ENCODE results near the gene PTBP3.

DNA sequence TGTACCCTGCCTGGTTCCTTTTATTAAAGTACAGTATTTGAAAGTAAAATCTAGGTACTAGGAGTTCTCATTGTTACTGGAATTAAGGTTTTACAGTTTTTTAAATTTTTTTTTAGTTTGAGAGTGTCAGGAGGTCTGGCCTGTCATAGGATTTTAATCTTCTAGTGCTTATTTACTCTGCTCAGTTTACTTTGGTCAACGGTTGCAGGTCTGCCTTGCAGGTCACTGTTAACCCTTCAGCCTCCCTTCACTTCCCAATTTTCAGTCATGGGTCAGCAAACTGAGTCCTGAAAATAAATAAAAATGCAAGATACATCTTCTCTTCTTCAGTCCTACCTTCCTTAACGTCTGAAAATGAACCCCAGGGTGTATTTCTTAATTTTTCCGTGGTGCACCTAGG lies 18.8 kb upstream of the PTBP3 start:
- TF ChIP-seq ZBTB10 (tag by site-specific recombination; IDR thresholded peaks at IDR 0.05), result no peak
- TF ChIP-seq CTCF (tag by site-specific recombination; IDR thresholded peaks at IDR 0.05), result no peak
- no peak for TF ChIP-seq ZNF560 (tag by site-specific recombination; IDR thresholded peaks at IDR 0.05; ENCODE audit: borderline replicate concordance)
- TF ChIP-seq ZNF202 (tag by site-specific recombination; IDR thresholded peaks at IDR 0.05; ENCODE audit: borderline replicate concordance), result no peak
- TF ChIP-seq, protein P1, sequence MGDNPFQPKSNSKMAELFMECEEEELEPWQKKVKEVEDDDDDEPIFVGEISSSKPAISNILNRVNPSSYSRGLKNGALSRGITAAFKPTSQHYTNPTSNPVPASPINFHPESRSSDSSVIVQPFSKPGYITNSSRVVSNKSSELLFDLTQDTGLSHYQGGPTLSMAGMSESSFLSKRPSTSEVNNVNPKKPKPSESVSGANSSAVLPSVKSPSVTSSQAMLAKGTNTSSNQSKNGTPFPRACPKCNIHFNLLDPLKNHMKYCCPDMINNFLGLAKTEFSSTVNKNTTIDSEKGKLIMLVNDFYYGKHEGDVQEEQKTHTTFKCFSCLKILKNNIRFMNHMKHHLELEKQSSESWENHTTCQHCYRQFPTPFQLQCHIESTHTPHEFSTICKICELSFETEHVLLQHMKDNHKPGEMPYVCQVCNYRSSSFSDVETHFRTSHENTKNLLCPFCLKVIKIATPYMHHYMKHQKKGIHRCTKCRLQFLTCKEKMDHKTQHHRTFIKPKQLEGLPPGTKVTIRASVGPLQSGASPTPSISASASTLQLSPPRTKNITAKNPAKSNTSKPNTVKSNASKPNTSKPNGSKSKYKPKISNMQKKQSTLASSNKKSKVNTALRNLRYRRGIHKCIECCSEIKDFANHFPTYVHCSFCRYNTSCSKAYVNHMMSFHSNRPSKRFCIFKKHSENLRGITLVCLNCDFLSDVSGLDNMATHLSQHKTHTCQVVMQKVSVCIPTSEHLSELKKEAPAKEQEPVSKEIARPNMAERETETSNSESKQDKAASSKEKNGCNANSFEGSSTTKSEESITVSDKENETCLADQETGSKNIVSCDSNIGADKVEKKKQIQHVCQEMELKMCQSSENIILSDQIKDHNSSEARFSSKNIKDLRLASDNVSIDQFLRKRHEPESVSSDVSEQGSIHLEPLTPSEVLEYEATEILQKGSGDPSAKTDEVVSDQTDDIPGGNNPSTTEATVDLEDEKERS (tag by site-specific recombination; IDR thresholded peaks at IDR 0.05), result no peak
- TF ChIP-seq ZNF274 (IDR thresholded peaks at IDR 0.05; ENCODE audit: low read length), result no peak
- TF ChIP-seq ZNF274 (tag by site-specific recombination; IDR thresholded peaks at IDR 0.05; ENCODE audit: borderline replicate concordance), result no peak
- no peak for TF ChIP-seq SALL2 (tag by site-specific recombination; IDR thresholded peaks at IDR 0.05; ENCODE audit: borderline replicate concordance)
- TF ChIP-seq ZNF704 (tag by site-specific recombination; IDR thresholded peaks at IDR 0.05), result no peak
- TF ChIP-seq SP2 (tag by site-specific recombination; IDR thresholded peaks at IDR 0.05), result no peak
- TF ChIP-seq SCRT2 (tag by site-specific recombination; IDR thresholded peaks at IDR 0.05), result no peak
- no peak for TF ChIP-seq ZNF692 (tag by site-specific recombination; IDR thresholded peaks at IDR 0.05)
